Ishikawa (cell line): ENCODE data around the gene CNTNAP3.
"Not testable (repeated sequence)": the region's sequence is repeated elsewhere in the genome, so short reads cannot be mapped to it uniquely, and the experiment has no call there.

Experiments used
- CEBPB ChIP-seq: IDR thresholded peaks from 2 replicates; pipeline ENCODE4 v1.6.1; 2012
- CREB1 ChIP-seq: IDR thresholded peaks from 2 replicates; pipeline ENCODE4 v1.6.1; 2012; ENCODE audit warnings: low read depth
- EGR1 ChIP-seq: IDR thresholded peaks from 2 replicates; pipeline ENCODE4 v1.6.1; 2012
- EP300 ChIP-seq: IDR thresholded peaks from 2 replicates; pipeline ENCODE4 v1.6.1; 2012; ENCODE audit warnings: borderline replicate concordance
- FOXM1 ChIP-seq: IDR thresholded peaks from 2 replicates; pipeline ENCODE4 v1.6.1; 2012; ENCODE audit warnings: low read depth, borderline replicate concordance
- NFIC ChIP-seq: IDR thresholded peaks from 2 replicates; pipeline ENCODE4 v1.6.1; 2012
- RAD21 ChIP-seq: IDR thresholded peaks from 2 replicates; pipeline ENCODE4 v1.6.1; 2012; ENCODE audit warnings: low read depth
- TAF1 ChIP-seq: IDR thresholded peaks from 2 replicates; pipeline ENCODE4 v1.6.1; 2012; ENCODE audit warnings: low read depth, mild to moderate bottlenecking
- TCF12 ChIP-seq: IDR thresholded peaks from 2 replicates; pipeline ENCODE4 v1.6.1; 2012; ENCODE audit warnings: low read depth
- TEAD4 ChIP-seq: IDR thresholded peaks from 2 replicates; pipeline ENCODE4 v1.6.1; 2012
- YY1 ChIP-seq: IDR thresholded peaks from 2 replicates; pipeline ENCODE4 v1.6.1; 2012; ENCODE audit warnings: low read depth
- ZBTB7A ChIP-seq: IDR thresholded peaks from 2 replicates; pipeline ENCODE4 v1.6.1; 2012; ENCODE audit warnings: low read depth
- TF ChIP-seq, protein P1 (sequence below): IDR thresholded peaks from 2 replicates; pipeline ENCODE4 v1.6.1; 2012
- TF ChIP-seq, protein P2 (sequence below): IDR thresholded peaks from 2 replicates; pipeline ENCODE4 v1.6.1; 2012
- TF ChIP-seq, protein P3 (sequence below): IDR thresholded peaks from 2 replicates; pipeline ENCODE4 v1.6.1; 2012; ENCODE audit warnings: low read depth, mild to moderate bottlenecking

The CNTNAP3 gene

DNA sequence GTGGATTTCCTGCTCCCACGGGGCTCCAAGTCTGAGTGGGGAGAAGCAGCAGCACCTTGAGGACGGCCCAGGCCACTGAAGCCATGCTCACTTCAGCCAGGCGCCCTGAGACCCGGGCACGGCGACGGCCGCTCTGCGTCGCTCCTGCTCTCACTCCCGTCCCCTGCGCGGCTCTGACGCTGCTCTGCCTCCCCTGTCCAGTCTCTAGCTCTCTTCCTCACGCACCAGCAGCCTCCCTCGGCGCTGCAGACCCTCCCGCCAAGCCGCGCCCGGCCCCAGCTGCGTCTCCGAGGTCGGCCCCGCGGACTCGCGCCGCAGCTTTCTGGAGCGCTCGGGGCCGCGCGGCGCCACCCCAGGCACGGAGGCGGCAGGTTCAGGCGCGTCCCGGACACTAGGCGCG is at the start of gene CNTNAP3:
Gene CNTNAP3, minus strand, starts transcription at position 188 of the 400 bp plus-strand sequence. Its CDS starts 103 bp downstream, at position 85.
- TF ChIP-seq YY1, FOXM1: not testable (repeated sequence)
- TF ChIP-seq, protein P1, sequence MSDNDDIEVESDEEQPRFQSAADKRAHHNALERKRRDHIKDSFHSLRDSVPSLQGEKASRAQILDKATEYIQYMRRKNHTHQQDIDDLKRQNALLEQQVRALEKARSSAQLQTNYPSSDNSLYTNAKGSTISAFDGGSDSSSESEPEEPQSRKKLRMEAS: not testable (repeated sequence)

DNA sequence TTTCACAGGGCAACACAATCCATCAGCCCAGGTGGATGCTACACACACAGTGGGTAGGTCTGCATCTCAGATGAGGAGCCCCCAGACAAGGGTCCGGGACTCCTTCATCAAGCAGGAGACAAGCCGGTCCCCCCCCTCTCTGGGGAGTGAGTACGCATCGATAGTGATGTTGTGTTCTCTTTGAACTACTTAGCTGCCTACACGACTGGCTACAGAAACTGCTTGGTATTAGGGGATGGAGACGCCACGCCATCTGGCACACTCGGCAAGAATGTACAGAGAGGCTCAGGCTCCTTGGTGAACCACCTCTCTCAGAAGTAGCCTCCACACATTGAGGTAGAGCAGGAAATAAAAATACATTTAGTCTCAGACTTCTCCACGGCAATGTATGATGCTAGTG is 179.8 kb downstream of the CNTNAP3 start:
- TF ChIP-seq CREB1: no peak
- no peak for TF ChIP-seq FOXM1
- no peak for TF ChIP-seq EP300
- no peak for TF ChIP-seq TCF12
- TF ChIP-seq ZBTB7A: no peak
- no peak for TF ChIP-seq YY1
- no peak for TF ChIP-seq NFIC
- TF ChIP-seq RAD21: no peak
- TF ChIP-seq, protein P2, sequence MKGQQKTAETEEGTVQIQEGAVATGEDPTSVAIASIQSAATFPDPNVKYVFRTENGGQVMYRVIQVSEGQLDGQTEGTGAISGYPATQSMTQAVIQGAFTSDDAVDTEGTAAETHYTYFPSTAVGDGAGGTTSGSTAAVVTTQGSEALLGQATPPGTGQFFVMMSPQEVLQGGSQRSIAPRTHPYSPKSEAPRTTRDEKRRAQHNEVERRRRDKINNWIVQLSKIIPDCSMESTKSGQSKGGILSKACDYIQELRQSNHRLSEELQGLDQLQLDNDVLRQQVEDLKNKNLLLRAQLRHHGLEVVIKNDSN: no peak
- no peak for TF ChIP-seq EGR1
- TF ChIP-seq TAF1: no peak
- TF ChIP-seq, protein P3, sequence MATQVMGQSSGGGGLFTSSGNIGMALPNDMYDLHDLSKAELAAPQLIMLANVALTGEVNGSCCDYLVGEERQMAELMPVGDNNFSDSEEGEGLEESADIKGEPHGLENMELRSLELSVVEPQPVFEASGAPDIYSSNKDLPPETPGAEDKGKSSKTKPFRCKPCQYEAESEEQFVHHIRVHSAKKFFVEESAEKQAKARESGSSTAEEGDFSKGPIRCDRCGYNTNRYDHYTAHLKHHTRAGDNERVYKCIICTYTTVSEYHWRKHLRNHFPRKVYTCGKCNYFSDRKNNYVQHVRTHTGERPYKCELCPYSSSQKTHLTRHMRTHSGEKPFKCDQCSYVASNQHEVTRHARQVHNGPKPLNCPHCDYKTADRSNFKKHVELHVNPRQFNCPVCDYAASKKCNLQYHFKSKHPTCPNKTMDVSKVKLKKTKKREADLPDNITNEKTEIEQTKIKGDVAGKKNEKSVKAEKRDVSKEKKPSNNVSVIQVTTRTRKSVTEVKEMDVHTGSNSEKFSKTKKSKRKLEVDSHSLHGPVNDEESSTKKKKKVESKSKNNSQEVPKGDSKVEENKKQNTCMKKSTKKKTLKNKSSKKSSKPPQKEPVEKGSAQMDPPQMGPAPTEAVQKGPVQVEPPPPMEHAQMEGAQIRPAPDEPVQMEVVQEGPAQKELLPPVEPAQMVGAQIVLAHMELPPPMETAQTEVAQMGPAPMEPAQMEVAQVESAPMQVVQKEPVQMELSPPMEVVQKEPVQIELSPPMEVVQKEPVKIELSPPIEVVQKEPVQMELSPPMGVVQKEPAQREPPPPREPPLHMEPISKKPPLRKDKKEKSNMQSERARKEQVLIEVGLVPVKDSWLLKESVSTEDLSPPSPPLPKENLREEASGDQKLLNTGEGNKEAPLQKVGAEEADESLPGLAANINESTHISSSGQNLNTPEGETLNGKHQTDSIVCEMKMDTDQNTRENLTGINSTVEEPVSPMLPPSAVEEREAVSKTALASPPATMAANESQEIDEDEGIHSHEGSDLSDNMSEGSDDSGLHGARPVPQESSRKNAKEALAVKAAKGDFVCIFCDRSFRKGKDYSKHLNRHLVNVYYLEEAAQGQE: no peak
- no peak for TF ChIP-seq CEBPB
- TF ChIP-seq TEAD4: no peak

DNA sequence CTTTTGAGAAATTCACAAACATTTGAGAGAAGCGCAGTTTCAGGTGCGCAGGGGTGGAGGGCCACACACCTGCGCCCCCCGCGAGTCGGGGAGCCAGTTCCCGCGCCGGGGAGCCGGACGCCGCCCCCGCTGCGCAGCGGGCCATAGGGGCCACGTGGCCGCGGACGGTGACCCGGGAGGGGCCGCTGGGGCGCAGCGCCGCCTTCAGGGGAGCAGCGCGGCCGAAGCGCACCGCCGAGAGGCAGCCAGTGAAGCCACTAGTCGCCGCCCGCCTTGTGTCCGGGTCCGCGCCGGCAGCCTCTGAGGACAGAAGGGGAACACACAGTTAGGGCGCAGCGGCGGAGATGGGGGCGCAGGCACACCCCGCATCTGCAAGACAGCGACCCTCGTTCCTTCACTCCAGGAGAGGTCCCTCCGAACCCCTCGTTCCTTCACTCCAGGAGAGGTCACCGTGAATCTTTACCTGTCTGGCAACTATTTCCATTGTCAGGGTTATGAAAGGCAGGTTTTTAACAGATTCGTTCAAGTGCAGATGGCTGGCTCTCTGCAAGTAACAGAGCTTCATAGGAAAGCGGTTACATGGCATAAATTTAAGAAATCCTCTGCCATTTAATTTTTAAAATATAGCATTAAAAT is 209.2 kb downstream of the CNTNAP3 start:
- TF ChIP-seq, protein P1: peak; percentile 62; the same call in 1 of the 2 replicates
- peak; percentile 41; the same call in 1 of the 2 replicates for TF ChIP-seq RAD21
- TF ChIP-seq, protein P2: peak; percentile 62
